SU-DHL-6 (cell line): ENCODE data around the gene FPR2.

Experiments
- EZH2phosphoT487 ChIP-seq: fragments of 200-600 bp; sonication (generic), shearing (Covaris generic); conservative IDR thresholded peaks from 2 replicates; pipeline ENCODE4 v1.6.1; 2018; ENCODE audit warnings: mild to moderate bottlenecking, antibody characterized with exemption, low read length, moderate library complexity, mixed read lengths
- TF ChIP-seq, protein P1 (sequence below): fragments of 200-600 bp; sonication (generic); IDR thresholded peaks from one replicate; pipeline ENCODE4 v1.5.1; 2017; ENCODE audit warnings: antibody characterized with exemption, mild to moderate bottlenecking, low read length, moderate library complexity; ENCODE audit not compliant: insufficient read depth, poor library complexity, severe bottlenecking

DNA sequence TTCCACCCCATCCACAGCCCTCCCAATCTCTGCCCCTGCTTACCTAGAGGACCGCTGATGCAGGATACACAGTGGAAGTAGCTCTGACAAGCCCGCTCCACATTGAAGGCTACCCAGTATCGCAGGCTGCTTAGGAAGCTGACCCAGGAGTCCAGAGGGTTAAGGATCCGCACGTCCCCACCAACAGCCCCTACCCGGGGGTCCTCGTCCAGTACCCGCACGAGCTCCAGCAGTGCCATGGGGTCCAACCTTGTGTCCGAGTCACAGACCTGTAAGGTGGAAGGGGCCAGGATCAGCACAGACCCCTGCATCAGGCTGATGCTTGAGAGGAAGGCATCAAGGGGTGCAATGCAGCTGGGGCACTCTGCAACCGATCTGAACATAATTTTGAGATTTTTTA lies 44.1 kb upstream of the FPR2 start:
- TF ChIP-seq, protein P1, sequence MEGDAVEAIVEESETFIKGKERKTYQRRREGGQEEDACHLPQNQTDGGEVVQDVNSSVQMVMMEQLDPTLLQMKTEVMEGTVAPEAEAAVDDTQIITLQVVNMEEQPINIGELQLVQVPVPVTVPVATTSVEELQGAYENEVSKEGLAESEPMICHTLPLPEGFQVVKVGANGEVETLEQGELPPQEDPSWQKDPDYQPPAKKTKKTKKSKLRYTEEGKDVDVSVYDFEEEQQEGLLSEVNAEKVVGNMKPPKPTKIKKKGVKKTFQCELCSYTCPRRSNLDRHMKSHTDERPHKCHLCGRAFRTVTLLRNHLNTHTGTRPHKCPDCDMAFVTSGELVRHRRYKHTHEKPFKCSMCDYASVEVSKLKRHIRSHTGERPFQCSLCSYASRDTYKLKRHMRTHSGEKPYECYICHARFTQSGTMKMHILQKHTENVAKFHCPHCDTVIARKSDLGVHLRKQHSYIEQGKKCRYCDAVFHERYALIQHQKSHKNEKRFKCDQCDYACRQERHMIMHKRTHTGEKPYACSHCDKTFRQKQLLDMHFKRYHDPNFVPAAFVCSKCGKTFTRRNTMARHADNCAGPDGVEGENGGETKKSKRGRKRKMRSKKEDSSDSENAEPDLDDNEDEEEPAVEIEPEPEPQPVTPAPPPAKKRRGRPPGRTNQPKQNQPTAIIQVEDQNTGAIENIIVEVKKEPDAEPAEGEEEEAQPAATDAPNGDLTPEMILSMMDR: no peak
- TF ChIP-seq EZH2phosphoT487: no peak
